Activated CD8-positive, alpha-beta memory T cell treated with anti-CD3 and anti-CD28 coated beads for 1 hour (primary cell): ENCODE measurements around the gene NDUFA13.
"Not testable (repeated sequence)": the region's sequence is repeated elsewhere in the genome, so short reads cannot be mapped to it uniquely, and the experiment has no call there.

Source experiments
- DNase-seq, 2 donors: peaks; one replicate each; pipeline ENCODE4 v3.0.0-alpha.2; 2020; ENCODE audit warnings: low read depth in 1 of 2; ENCODE audit errors: extremely low read depth in 1 of 2

The NDUFA13 gene

GRCh38 chr19:19515642-19516519, at the start of gene NDUFA13:
NDUFA13 (plus strand) TSS chr19:19516225; CDS start chr19:19516239, 14 bp downstream.
- peak; percentile 82 to 88 for DNase-seq

- no peak for DNase-seq
Measured at GRCh38 chr19:19468424-19469050, 47.5 kb upstream of the NDUFA13 start.

GRCh38 chr19:19470579-19470978, 45.4 kb upstream of the NDUFA13 start:
- no peak for DNase-seq

GRCh38 chr19:19471682-19472081, 44.3 kb upstream of the NDUFA13 start:
- no peak for DNase-seq

- not testable (repeated sequence) for DNase-seq
Measured at GRCh38 chr19:19472106-19472505, 43.9 kb upstream of the NDUFA13 start.

GRCh38 chr19:19475015-19475765, 40.8 kb upstream of the NDUFA13 start:
- no peak for DNase-seq

- no peak for DNase-seq
Measured at GRCh38 chr19:19475849-19476828, 39.9 kb upstream of the NDUFA13 start.

GRCh38 chr19:19477705-19478383, 38.2 kb upstream of the NDUFA13 start:
- no peak for DNase-seq

GRCh38 chr19:19480688-19481087, 35.3 kb upstream of the NDUFA13 start:
- DNase-seq: no peak

GRCh38 chr19:19482809-19483596, 33.0 kb upstream of the NDUFA13 start:
- DNase-seq: no peak

- DNase-seq: no peak
Measured at GRCh38 chr19:19485161-19485997, 30.6 kb upstream of the NDUFA13 start.

GRCh38 chr19:19485998-19486290, 30.1 kb upstream of the NDUFA13 start:
- DNase-seq: no peak

- no peak for DNase-seq
Measured at GRCh38 chr19:19486343-19487076, 29.5 kb upstream of the NDUFA13 start.

GRCh38 chr19:19487077-19487949, 28.7 kb upstream of the NDUFA13 start:
- no peak for DNase-seq

- no peak for DNase-seq
Measured at GRCh38 chr19:19487950-19488874, 27.8 kb upstream of the NDUFA13 start.
